Mammary epithelial cell (primary cell): ENCODE results near the gene LRRIQ1.

Source experiments
- EZH2 ChIP-seq: IDR thresholded peaks from 2 replicates; pipeline ENCODE4 v1.6.1; 2012; ENCODE audit warnings: low read length, inconsistent platforms, borderline replicate concordance
- TF ChIP-seq, protein P1 (sequence below), 2 donors: IDR thresholded peaks in 1 of 2; conservative IDR thresholded peaks in 1 of 2; 2 replicates each; pipeline ENCODE4 v1.5.1; 2011 to 2012; ENCODE audit warnings: inconsistent platforms in 2 of 2, low read length in 2 of 2, mild to moderate bottlenecking in 2 of 2, control low read depth in 1 of 2, low read depth in 1 of 2; ENCODE audit not compliant: insufficient read depth in 1 of 2; ENCODE audit errors: extremely low read depth in 1 of 2

DNA sequence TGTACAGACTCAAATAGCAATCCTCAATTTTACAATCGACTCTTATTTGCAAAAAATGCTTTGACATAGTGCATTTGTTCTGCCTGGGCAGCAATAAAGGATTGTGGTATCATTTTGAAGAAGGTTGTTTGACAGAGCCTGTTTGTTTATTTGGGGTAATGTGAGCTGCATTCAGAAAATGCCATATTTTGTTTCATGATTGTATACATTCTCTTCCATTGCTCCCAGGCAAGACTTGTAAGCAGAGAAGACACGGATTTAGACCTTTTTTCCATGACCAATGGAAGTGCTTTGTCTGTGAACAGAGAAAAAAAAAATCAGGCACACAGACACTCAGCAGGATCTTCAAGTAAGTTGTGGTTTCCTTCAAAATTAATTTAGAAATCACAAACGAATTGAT, 208.4 kb downstream of the LRRIQ1 start:
- no peak for TF ChIP-seq EZH2
- TF ChIP-seq, protein P1, sequence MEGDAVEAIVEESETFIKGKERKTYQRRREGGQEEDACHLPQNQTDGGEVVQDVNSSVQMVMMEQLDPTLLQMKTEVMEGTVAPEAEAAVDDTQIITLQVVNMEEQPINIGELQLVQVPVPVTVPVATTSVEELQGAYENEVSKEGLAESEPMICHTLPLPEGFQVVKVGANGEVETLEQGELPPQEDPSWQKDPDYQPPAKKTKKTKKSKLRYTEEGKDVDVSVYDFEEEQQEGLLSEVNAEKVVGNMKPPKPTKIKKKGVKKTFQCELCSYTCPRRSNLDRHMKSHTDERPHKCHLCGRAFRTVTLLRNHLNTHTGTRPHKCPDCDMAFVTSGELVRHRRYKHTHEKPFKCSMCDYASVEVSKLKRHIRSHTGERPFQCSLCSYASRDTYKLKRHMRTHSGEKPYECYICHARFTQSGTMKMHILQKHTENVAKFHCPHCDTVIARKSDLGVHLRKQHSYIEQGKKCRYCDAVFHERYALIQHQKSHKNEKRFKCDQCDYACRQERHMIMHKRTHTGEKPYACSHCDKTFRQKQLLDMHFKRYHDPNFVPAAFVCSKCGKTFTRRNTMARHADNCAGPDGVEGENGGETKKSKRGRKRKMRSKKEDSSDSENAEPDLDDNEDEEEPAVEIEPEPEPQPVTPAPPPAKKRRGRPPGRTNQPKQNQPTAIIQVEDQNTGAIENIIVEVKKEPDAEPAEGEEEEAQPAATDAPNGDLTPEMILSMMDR (conservative IDR thresholded peaks at IDR 0.05 in 1 of 2, IDR thresholded peaks at IDR 0.05 in 1 of 2; ENCODE audit: extremely low read depth in 1 of 2, insufficient read depth in 1 of 2, low read depth in 1 of 2, low read length in 2 of 2): no peak
